Neural cell (in vitro differentiated cells): Measurements from ENCODE around the gene KIF2A. TPM values are rescaled to one million over a fixed set of nuclear protein-coding genes. Genes with fewer than 3 reads are reported as not detected.

Experiments used
- H2AFZ ChIP-seq: fragments of 200-600, 300-800 bp; sonication (generic), shearing (Covaris generic); 2 replicates; pipeline ENCODE4 v1.6.0; 2014; ENCODE audit warnings: low read depth, mild to moderate bottlenecking, antibody characterized with exemption, low read length, moderate library complexity
- H3F3A ChIP-seq: fragments of 200-600 bp; shearing (Covaris generic); 2 replicates; pipeline ENCODE4 v1.6.1; 2016; ENCODE audit warnings: mild to moderate bottlenecking, moderate library complexity, mixed read lengths, antibody characterized with exemption, low read length; ENCODE audit not compliant: insufficient read depth, poor library complexity, severe bottlenecking
- H3K27ac ChIP-seq: fragments of 200-600, 300-800 bp; sonication (generic), shearing (Covaris generic); 2 replicates; pipeline ENCODE4 v1.5.1; 2014; ENCODE audit warnings: mild to moderate bottlenecking, low read length, moderate library complexity
- H3K27me3 ChIP-seq: fragments of 300-800, 200-600 bp; sonication (generic), shearing (Covaris generic); 2 replicates; pipeline ENCODE4 v1.6.0; 2014; ENCODE audit warnings: mild to moderate bottlenecking, low read depth, low read length, moderate library complexity; ENCODE audit not compliant: insufficient read depth
- H3K36me3 ChIP-seq: fragments of 300-800, 200-600 bp; sonication (generic), shearing (Covaris generic); 2 replicates; pipeline ENCODE4 v1.5.1; 2014; ENCODE audit warnings: mild to moderate bottlenecking, antibody characterized with exemption, low read length, moderate library complexity; ENCODE audit not compliant: insufficient read depth
- H3K4me2 ChIP-seq: fragments of 300-800, 200-600 bp; sonication (generic), shearing (Covaris generic); 2 replicates; pipeline ENCODE4 v1.6.0; 2014; ENCODE audit warnings: mild to moderate bottlenecking, low read length
- H3K4me3 ChIP-seq: fragments of 300-800, 200-600 bp; sonication (generic), shearing (Covaris generic); 2 replicates; pipeline ENCODE4 v1.5.1; 2014; ENCODE audit warnings: mild to moderate bottlenecking, low read length, moderate library complexity
- H3K79me2 ChIP-seq: fragments of 200-600 bp; shearing (Covaris generic); replicated peaks from 2 replicates; pipeline ENCODE4 v1.6.0; 2014; ENCODE audit warnings: mild to moderate bottlenecking, low read length, moderate library complexity; ENCODE audit not compliant: insufficient read depth
- H3K9ac ChIP-seq: fragments of 300-800, 200-600 bp; sonication (generic), shearing (Covaris generic); 2 replicates; pipeline ENCODE4 v1.6.1; 2016; ENCODE audit warnings: mild to moderate bottlenecking, low read length, mixed read lengths
- H3K9me2 ChIP-seq: fragments of 200-600 bp; shearing (Covaris generic); 2 replicates; pipeline ENCODE4 v1.6.1; 2016; ENCODE audit warnings: mild to moderate bottlenecking, low read length, mixed read lengths; ENCODE audit not compliant: insufficient read depth
- H3K9me3 ChIP-seq: fragments of 200-600, 300-800 bp; sonication (generic), shearing (Covaris generic); 2 replicates; pipeline ENCODE4 v1.6.1; 2016; ENCODE audit warnings: mild to moderate bottlenecking, mixed run types, low read length, moderate library complexity, mixed read lengths
- H4K20me1 ChIP-seq: fragments of 200-600 bp; shearing (Covaris generic); 2 replicates; pipeline ENCODE4 v1.6.1; 2016; ENCODE audit warnings: mild to moderate bottlenecking, mixed run types; ENCODE audit not compliant: insufficient read depth
- EP300 ChIP-seq: fragments of 450-650 bp; conservative IDR thresholded peaks from 2 replicates; pipeline ENCODE4 v1.6.1; 2014; ENCODE audit warnings: antibody characterized with exemption, mild to moderate bottlenecking, moderate library complexity; ENCODE audit not compliant: poor library complexity, severe bottlenecking
- EZH2 ChIP-seq: fragments of 200-600, 300-800 bp; shearing (Covaris generic), sonication (generic); IDR thresholded peaks from 2 replicates; pipeline ENCODE4 v1.6.1; 2014; ENCODE audit warnings: antibody characterized with exemption, low read length, borderline replicate concordance, mild to moderate bottlenecking; ENCODE audit not compliant: insufficient read depth, poor library complexity, severe bottlenecking
- MXI1 ChIP-seq: fragments of 450-650 bp; conservative IDR thresholded peaks from 2 replicates; pipeline ENCODE4 v1.6.1; 2014; ENCODE audit warnings: antibody characterized with exemption, mild to moderate bottlenecking; ENCODE audit not compliant: poor library complexity, severe bottlenecking
- POLR2AphosphoS5 ChIP-seq: IDR thresholded peaks from 2 replicates; pipeline ENCODE4 v1.6.1; 2012
- RAD21 ChIP-seq: fragments of 450-650 bp; conservative IDR thresholded peaks from 2 replicates; pipeline ENCODE4 v1.6.1; 2014; ENCODE audit warnings: antibody characterized with exemption, mild to moderate bottlenecking, moderate library complexity
- SMC3 ChIP-seq: fragments of 450-650 bp; conservative IDR thresholded peaks from 2 replicates; pipeline ENCODE4 v1.6.1; 2014; ENCODE audit warnings: antibody characterized with exemption, mild to moderate bottlenecking, moderate library complexity; ENCODE audit not compliant: poor library complexity
- TAF1 ChIP-seq: IDR thresholded peaks from 2 replicates; pipeline ENCODE4 v1.6.1; 2012; ENCODE audit warnings: low read depth
- polyA plus RNA-seq: library from polyadenylated mRNA; depleted of rRNA; stranded (reverse); fragments of >200 nt; gene quantifications from 2 replicates; pipeline ENCODE4 v1.2.3, GENCODE V29; 2014
- TF ChIP-seq, protein P1 (sequence below): IDR thresholded peaks from 2 replicates; pipeline ENCODE4 v1.6.1; 2012; ENCODE audit warnings: borderline replicate concordance
- TF ChIP-seq, protein P2 (sequence below): fragments of 450-650 bp; IDR thresholded peaks from 2 replicates; pipeline ENCODE4 v1.5.1; 2014; ENCODE audit warnings: antibody characterized with exemption, mild to moderate bottlenecking, moderate library complexity; ENCODE audit not compliant: poor library complexity, severe bottlenecking

The KIF2A gene
- polyA plus RNA-seq, 1 donor from 2014 or later, result 68.4 TPM

DNA sequence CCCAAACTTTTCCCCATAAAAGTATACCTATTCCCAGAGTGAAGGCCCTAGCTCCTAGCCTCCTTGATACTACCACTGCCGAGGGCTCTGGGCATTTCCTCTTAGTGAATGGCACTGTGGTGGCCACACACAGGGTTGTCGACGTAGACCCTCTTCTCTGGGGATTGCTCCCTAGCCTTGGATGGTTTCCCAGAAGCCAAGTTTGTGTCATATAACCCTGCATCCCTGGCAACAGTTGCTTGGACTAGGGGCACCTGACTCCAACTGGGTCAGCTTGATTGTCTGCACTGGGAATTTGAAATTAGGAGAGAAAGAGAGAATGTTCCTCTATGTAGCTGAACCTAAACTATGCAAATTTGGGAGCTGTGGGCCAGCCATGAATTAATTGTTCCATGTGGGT is 32.3 kb upstream of the KIF2A start:
- Histone ChIP-seq H4K20me1 (no peaks in the 10 kb centered on the region), H3K9me3 (no peaks in the 10 kb centered on the region), H2AFZ (no peak overlapping the region), H3K4me2 (no peak overlapping the region), H3K79me2 (no peaks in the 10 kb centered on the region), H3K4me3 (no peak overlapping the region), H3K9me2 (no peaks in the 10 kb centered on the region), H3K9ac (no peak overlapping the region), H3K36me3 (no peaks in the 10 kb centered on the region), H3K27ac (no peak overlapping the region), H3K27me3 (no peaks in the 10 kb centered on the region), H3F3A (no peaks in the 10 kb centered on the region)
- TF ChIP-seq SMC3 (no peak), TAF1 (no peak), EZH2 (no peak), POLR2AphosphoS5 (no peak), EP300 (no peak), MXI1 (no peak), RAD21 (no peak)
- TF ChIP-seq, protein P1, sequence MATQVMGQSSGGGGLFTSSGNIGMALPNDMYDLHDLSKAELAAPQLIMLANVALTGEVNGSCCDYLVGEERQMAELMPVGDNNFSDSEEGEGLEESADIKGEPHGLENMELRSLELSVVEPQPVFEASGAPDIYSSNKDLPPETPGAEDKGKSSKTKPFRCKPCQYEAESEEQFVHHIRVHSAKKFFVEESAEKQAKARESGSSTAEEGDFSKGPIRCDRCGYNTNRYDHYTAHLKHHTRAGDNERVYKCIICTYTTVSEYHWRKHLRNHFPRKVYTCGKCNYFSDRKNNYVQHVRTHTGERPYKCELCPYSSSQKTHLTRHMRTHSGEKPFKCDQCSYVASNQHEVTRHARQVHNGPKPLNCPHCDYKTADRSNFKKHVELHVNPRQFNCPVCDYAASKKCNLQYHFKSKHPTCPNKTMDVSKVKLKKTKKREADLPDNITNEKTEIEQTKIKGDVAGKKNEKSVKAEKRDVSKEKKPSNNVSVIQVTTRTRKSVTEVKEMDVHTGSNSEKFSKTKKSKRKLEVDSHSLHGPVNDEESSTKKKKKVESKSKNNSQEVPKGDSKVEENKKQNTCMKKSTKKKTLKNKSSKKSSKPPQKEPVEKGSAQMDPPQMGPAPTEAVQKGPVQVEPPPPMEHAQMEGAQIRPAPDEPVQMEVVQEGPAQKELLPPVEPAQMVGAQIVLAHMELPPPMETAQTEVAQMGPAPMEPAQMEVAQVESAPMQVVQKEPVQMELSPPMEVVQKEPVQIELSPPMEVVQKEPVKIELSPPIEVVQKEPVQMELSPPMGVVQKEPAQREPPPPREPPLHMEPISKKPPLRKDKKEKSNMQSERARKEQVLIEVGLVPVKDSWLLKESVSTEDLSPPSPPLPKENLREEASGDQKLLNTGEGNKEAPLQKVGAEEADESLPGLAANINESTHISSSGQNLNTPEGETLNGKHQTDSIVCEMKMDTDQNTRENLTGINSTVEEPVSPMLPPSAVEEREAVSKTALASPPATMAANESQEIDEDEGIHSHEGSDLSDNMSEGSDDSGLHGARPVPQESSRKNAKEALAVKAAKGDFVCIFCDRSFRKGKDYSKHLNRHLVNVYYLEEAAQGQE, result no peak
- TF ChIP-seq, protein P2, sequence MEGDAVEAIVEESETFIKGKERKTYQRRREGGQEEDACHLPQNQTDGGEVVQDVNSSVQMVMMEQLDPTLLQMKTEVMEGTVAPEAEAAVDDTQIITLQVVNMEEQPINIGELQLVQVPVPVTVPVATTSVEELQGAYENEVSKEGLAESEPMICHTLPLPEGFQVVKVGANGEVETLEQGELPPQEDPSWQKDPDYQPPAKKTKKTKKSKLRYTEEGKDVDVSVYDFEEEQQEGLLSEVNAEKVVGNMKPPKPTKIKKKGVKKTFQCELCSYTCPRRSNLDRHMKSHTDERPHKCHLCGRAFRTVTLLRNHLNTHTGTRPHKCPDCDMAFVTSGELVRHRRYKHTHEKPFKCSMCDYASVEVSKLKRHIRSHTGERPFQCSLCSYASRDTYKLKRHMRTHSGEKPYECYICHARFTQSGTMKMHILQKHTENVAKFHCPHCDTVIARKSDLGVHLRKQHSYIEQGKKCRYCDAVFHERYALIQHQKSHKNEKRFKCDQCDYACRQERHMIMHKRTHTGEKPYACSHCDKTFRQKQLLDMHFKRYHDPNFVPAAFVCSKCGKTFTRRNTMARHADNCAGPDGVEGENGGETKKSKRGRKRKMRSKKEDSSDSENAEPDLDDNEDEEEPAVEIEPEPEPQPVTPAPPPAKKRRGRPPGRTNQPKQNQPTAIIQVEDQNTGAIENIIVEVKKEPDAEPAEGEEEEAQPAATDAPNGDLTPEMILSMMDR, result no peak

DNA sequence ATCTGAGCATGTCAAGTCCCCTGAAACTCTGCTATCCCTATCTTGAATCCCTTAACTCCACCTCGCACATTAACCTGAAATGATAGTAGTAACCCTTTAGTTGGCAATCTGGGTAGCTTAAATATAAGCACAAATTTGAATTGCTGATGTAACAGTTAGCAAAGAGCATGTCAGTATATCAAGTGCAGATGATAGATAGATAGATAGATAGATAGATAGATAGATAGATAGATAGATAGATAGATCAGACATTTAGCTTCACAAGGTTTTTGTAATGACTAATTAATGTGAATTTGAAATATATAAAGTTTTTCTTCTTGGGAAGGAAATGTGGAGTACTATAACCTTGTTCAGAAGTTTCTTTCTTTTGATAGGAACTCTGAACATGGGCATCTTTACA is 30.4 kb upstream of the KIF2A start:
- Histone ChIP-seq H4K20me1 (no peaks in the 10 kb centered on the region), H3K9me3 (no peaks in the 10 kb centered on the region), H3K27me3 (no peaks in the 10 kb centered on the region), H2AFZ (no peak overlapping the region), H3K4me3 (no peak overlapping the region), H3K79me2 (no peaks in the 10 kb centered on the region), H3K9ac (no peak overlapping the region), H3F3A (no peaks in the 10 kb centered on the region), H3K36me3 (no peaks in the 10 kb centered on the region), H3K4me2 (no peak overlapping the region), H3K27ac (no peak overlapping the region), H3K9me2 (no peaks in the 10 kb centered on the region)
- no peak for TF ChIP-seq POLR2AphosphoS5
- no peak for TF ChIP-seq SMC3
- no peak for TF ChIP-seq TAF1
- TF ChIP-seq, protein P2, result no peak
